ENCODE results near the gene ACOT6. TPM values are rescaled to one million over a fixed set of nuclear protein-coding genes. Genes with fewer than 3 reads are reported as not detected.

Gene ACOT6
- total RNA-seq, 2 experiments from 2014 or later, result not detected

DNA sequence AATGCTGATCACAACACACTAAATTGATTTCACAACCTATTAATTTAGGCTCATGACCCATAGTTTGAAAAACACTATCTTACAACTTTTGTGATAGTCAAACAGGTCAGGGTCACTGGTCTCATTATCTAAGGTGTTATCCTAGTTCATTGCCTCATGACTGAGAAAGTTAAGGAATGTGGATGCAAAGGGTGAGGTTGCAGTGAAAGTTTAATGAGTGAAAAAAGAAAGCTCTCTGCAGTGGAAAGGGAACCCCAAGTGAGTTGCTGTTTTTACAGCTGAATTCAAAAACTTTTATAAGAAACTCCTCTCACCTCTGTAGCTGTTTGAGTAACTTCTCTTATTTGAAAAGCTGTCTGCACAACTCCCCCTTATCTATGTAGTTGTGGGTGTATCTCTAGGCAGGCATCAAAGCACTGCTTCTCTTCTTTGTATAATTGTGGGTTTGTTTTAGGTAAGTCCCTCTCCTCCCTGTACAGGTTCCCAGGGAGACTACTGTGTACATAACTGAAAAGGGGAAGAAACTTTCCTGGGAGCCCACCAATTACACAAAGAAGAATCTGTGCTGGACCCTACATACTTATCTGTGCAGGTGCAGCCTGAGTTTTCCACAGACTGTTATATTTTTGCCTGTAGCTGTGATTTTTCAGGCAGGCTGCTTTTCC lies 51.4 kb downstream of the ACOT6 start:
- ChIA-PET CTCF (interaction anchor here (0.6 kb wide), 1 partner anchor 843 kb away, joined by 3 read pairs; no protein-coding TSS in a partner anchor), POLR2A (no interaction called here)
- Mint-ChIP-seq H3K27ac (no peak overlapping the region), H3K4me3 (no peak overlapping the region), H3K27me3 (no peaks in the 10 kb centered on the region), H3K4me1 (no peaks in the 10 kb centered on the region), H3K36me3 (ENCODE audit: low read depth) (no peaks in the 10 kb centered on the region), H3K9me3 (no peaks in the 10 kb centered on the region)
- DNase-seq, result no peak

DNA sequence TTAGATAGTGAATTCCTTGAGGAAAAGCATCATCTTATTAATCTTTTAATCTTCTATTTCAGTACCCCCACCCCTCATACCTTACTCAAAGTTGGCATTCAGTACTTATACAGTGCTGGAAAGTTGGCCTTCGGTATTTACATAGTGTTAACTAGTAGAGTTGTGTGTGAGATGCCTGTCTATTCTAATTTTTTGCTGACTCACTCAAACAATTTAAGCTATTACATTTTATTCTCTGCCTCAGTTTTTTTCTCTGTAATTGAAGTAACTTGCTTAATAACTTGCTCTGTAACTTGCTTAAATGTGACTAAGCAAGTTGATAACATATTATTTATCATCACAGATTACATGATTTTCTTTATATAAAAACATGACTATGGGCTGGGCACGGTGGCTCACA lies 52.8 kb downstream of the ACOT6 start:
- Mint-ChIP-seq H3K27me3 (no peaks in the 10 kb centered on the region), H3K36me3 (ENCODE audit: low read depth) (no peaks in the 10 kb centered on the region), H3K9me3 (no peaks in the 10 kb centered on the region), H3K4me1 (no peaks in the 10 kb centered on the region), H3K4me3 (no peak overlapping the region), H3K27ac (no peak overlapping the region)
- ChIA-PET POLR2A (interaction anchor here (0.6 kb wide), 1 partner anchor 95 kb away, joined by 3 read pairs; no protein-coding TSS in a partner anchor), CTCF (interaction anchor here (1.0 kb wide), 1 partner anchor 201 kb away, joined by 3 read pairs; no protein-coding TSS in a partner anchor)
- DNase-seq, result no peak

DNA sequence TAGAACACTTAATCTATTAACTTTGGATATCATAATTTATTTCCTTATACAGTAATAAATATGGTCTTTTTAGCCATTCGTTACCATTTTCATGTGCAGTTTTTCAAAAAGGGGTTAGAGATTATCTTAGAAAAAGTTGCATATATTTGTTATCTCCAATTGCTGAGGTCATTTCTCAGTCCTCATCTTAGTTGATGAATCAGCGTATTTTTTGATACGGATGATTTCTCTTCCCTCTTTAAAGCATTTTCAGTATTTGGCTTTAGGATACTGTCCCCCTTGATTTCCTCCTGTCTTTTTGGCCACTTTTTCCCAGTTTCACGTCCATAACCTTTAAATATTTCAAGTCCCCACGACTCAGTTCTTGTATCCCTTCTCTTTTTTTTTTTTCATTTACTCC lies 54.3 kb downstream of the ACOT6 start:
- Mint-ChIP-seq H3K27ac (no peak overlapping the region), H3K9me3 (no peaks in the 10 kb centered on the region), H3K4me3 (no peak overlapping the region), H3K36me3 (ENCODE audit: low read depth) (no peaks in the 10 kb centered on the region), H3K27me3 (no peaks in the 10 kb centered on the region), H3K4me1 (no peaks in the 10 kb centered on the region)
- ChIA-PET CTCF (no interaction called here), POLR2A (no interaction called here)
- DNase-seq, result no peak

DNA sequence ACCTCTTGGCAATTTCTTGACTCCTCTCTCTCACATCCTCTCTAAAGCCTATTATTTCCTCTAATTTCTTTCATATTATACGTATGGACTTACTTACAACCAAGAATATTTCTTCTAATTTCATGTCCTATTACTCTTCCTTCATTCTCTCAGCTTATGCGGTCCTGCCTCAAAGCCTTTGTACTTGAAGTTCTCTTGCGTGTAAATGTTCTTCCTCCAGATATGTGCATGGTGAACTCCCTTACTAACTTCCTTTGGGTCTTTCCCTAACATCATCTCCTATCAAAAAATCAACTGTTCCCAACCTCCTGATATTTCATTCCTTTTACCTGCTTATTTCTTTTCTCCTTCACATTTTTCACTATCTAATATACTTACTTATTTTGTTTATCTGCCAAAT lies 55.5 kb downstream of the ACOT6 start:
- Mint-ChIP-seq H3K27me3 (no peaks in the 10 kb centered on the region), H3K9me3 (no peaks in the 10 kb centered on the region), H3K27ac (no peak overlapping the region), H3K36me3 (ENCODE audit: low read depth) (no peaks in the 10 kb centered on the region), H3K4me3 (no peak overlapping the region), H3K4me1 (no peaks in the 10 kb centered on the region)
- ChIA-PET POLR2A (no interaction called here), CTCF (no interaction called here)
- DNase-seq, result no peak

Other genes starting within 250 kb of the ACOT6 start
- gene NUMB, start 154.0 kb upstream of the ACOT6 start, total RNA-seq, result 10 to 100 TPM; 44.5 to 46.4 TPM
- gene RIOX1, start 121.6 kb upstream of the ACOT6 start, total RNA-seq, result 10 to 100 TPM; 17.9 to 19.4 TPM
- gene ACOT1, start 75.4 kb upstream of the ACOT6 start, total RNA-seq, result 1 to 10 TPM; 2.2 to 2.9 TPM
- not detected for gene HEATR4, start 53.6 kb upstream of the ACOT6 start, total RNA-seq
- gene ACOT2, start 43.3 kb upstream of the ACOT6 start, total RNA-seq, result 10 to 100 TPM; 13.3 to 13.4 TPM
- under 1 TPM; 0.83 to 0.93 TPM for gene ACOT4, start 20.6 kb upstream of the ACOT6 start, total RNA-seq
- gene DNAL1, start 32.5 kb downstream of the ACOT6 start, total RNA-seq, result 1 to 10 TPM; 6.8 to 7.2 TPM
- 10 to 100 TPM; 28.2 to 30.0 TPM for gene PNMA1, start 101.9 kb downstream of the ACOT6 start, total RNA-seq
- 1 to 10 TPM; 2.3 to 2.8 TPM for gene PTGR2, start 239.3 kb downstream of the ACOT6 start, total RNA-seq